HG03571 (cell line): Measurements from ENCODE around the gene WFDC13.
"Not testable (repeated sequence)": the region's sequence is repeated elsewhere in the genome, so short reads cannot be mapped to it uniquely, and the experiment has no call there.

Source experiments
- ATAC-seq: cut with Tn5 transposase; IDR thresholded peaks from one replicate; pipeline ENCODE4 v1.9.1; 2021; ENCODE audit not compliant: unreplicated experiment

The WFDC13 gene

DNA sequence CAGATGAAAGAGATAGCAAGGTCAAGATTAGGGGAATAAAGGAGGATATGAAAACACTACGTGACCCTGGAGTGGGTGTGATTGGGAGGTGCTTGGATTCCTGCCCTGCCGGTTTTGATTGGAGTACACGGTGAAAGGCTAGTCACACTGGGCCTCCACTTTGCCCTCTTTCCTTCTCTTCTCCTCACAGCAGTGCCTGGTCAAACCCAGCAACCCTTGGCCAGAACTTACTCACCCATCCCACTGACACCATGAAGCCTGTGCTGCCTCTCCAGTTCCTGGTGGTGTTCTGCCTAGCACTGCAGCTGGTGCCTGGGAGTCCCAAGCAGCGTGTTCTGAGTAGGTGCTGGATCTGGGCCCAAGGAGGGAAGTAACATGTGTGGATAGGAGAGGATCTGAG lies at the start of gene WFDC13:
Gene WFDC13 (plus strand): TSS at position 166 of the 400 bp plus-strand sequence. CDS start 86 bp downstream, at position 252.
- no peak for ATAC-seq

- ATAC-seq = not testable (repeated sequence)
These were observed 44.8 kb upstream of the WFDC13 start for GRCh38 chr20:45657038-45657437.

- ATAC-seq = no peak
These were observed 31.7 kb upstream of the WFDC13 start, which contains the start of gene WFDC11 for GRCh38 chr20:45670139-45670538. Gene WFDC11 (minus strand): TSS chr20:45670239. CDS start chr20:45650600, 19,639 bp downstream.

GRCh38 chr20:45672765-45673164 lies 29.1 kb upstream of the WFDC13 start:
- ATAC-seq = no peak

DNA sequence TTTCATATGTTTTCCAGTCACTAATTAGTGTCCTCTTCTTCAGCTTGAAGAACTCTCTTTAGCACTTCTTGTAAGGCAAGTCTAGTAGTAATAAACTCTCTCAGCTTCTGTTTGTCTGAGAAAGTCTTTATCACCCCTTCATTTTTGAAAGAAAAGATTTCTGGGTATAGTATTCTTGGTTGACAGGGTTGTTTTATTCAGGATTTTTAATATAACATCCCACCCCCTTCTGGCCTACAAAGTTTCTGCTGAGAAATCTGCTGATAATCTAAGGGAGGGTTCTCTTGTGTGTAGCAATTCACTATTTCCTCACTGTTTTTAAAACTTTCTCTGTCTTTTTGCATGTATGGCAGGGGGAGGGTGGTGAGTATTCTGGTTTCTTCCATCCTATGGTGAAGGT lies 22.2 kb upstream of the WFDC13 start:
- no peak for ATAC-seq

DNA sequence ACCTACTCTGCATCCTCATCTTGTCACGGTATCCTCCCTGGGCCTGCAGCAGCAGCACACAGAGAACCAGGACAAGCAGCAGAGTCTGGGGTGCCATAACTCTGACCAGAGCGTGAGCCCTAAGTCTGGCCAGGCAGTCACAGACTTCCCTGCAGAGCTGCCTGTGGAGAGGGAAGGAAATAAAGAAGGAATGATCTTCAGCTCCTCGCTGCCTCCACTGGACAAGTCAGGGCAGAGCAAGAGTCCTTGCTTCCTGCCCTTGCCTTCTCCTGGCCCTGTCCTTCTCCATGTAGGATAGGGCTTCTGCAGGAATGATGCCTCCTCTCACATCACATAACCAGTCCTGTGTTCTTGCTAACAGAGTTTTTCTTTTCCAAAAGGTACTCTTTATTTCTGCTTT lies 15.9 kb upstream of the WFDC13 start:
- no peak for ATAC-seq

- ATAC-seq = not testable (repeated sequence)
These were observed 8.5 kb upstream of the WFDC13 start for GRCh38 chr20:45693346-45693745.

- no peak for ATAC-seq
These were observed 6.3 kb upstream of the WFDC13 start for GRCh38 chr20:45695496-45695895.

DNA sequence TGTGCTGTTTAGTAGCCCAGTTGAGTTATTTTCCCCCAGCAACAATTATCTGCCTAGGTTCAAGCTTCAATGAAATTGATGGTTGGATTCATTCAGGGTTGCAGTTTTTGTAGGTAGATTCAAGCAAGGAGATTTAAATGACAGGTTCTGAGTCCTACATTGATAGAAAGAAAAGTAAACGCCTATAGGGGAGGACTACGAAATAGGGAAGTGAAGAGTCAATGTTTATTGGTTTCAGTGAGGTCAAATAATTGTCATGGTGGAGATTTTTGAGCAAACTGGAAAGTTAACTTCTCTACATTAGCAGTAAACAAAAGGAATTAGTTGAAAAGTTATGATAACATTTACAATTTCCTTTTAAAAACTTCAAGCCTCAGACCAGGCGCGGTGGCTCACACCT lies 734 bp upstream of the WFDC13 start:
- ATAC-seq = no peak

DNA sequence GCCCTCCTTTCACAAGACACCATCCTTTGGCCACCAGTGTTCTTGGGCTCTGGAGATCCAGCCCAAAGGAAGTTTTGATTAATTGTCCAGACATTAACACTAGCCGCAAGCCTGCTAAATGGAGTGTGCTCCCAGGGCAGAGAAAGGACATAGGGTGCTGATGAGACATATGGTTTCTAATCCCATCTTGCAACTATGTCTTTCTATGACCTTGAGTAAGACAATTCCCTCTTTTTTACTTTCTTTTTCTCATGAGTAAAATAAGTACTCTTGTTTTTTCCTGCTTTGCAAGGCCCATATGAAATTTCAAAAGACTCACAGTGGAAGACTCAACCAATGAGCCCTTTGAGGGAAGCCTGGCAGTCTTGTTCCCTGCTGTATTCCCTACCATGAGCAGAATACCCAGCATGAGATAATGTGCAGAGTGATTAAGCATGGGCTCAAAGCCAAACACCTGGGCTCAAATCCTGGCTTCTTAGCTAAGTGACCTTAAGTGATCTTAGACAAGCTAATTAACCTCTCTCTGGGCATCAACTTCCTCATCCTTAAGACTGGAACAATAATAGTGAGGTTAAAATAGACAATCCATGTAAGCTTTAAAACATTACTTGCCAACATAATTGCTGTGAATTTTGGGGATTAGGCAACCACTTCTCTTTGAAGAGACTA lies 3.3 kb downstream of the WFDC13 start, which contains the start of gene WFDC10B:
Gene WFDC10B (minus strand): TSS at position 51 of the 669 bp plus-strand sequence. CDS start 19,027 bp downstream, outside the sequence.
- ATAC-seq = no peak

- not testable (repeated sequence) for ATAC-seq
These were observed 14.4 kb downstream of the WFDC13 start for GRCh38 chr20:45716141-45716688.

DNA sequence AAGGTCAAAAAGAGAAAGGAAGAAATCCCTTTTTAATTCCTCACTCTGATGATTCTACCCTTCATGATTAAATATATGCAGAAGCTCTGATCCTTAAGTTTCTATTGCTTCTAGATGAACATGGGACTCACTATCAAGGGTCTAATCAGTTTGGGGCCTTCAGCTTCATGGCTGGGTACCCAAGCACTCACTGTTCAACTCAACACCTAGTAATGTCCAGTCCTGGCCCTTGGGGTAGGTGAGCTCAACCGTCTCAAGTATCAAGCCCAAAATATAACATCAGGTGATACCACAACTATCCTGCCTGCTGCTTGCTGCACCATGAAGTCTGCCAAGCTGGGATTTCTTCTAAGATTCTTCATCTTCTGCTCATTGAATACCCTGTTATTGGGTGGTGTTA lies 20.2 kb downstream of the WFDC13 start, which contains the start of gene SPINT4:
Gene SPINT4 (plus strand): TSS at position 301 of the 400 bp plus-strand sequence. CDS start 21 bp downstream, at position 322.
- ATAC-seq = no peak

DNA sequence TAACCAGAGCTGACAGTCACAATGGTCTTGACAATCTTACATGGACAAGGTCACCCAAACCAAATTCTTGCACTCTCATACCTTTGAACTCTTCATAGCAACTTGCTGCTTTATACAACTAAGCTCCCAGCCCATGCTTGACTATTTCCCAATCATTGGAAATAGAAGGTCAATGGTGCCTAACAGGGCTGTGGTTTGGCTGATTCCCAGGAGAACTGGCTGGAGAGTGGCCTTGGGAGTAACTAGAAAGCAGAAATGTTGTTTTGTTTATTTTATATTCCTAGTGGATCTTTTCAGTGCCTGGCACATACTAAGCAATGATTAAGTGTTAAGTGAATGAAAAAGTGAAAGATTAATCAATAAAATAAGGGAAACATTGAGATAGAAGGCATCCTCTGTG lies 23.3 kb downstream of the WFDC13 start:
- no peak for ATAC-seq

GRCh38 chr20:45727044-45727443 lies 25.2 kb downstream of the WFDC13 start:
- no peak for ATAC-seq

GRCh38 chr20:45732199-45732598 lies 30.4 kb downstream of the WFDC13 start:
- no peak for ATAC-seq

GRCh38 chr20:45735552-45735951 lies 33.7 kb downstream of the WFDC13 start:
- no peak for ATAC-seq

DNA sequence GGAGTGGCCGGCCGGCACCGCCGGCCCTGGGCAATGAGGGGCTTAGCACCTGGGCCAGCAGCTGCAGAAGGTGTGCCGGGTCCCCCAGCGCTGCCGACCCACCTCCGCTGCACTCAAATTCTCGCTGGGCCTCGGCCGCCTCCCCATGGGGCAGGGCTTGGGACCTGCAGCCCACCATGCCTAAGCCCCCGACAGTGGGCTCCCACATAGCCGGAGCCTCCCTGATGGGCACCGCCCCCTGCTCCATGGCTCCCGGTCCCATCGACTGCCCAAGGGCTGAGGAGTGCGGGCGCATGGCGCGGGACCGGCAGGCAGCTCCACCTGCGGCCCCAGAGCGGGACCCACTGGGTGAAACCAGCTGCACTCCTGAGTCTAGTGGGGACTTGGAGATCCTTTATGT lies 34.1 kb downstream of the WFDC13 start:
- no peak for ATAC-seq

DNA sequence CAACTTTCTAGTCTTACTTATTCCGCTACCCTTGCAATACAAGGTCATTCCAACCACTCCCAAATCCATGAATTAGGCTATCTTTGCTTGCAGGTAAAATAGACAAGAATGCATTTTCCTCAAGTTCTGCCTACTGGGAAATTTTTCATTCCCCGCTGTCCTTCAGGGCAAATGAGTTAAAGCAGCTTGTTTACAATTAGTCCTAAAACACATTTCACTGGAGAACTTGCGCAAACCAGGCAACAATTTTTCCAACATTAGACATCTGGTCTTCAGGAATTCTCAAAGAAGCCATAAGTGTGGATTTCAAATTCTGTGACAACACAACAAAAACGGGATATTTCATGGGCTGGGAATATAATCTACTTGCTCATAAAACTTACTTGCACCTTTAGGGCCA lies 40.8 kb downstream of the WFDC13 start:
- ATAC-seq = no peak

- no peak for ATAC-seq
These were observed 43.2 kb downstream of the WFDC13 start for GRCh38 chr20:45745015-45745414.

GRCh38 chr20:45751721-45752120 lies 49.9 kb downstream of the WFDC13 start:
- no peak for ATAC-seq

- no peak for ATAC-seq
These were observed 50.9 kb downstream of the WFDC13 start for GRCh38 chr20:45752746-45753145.

DNA sequence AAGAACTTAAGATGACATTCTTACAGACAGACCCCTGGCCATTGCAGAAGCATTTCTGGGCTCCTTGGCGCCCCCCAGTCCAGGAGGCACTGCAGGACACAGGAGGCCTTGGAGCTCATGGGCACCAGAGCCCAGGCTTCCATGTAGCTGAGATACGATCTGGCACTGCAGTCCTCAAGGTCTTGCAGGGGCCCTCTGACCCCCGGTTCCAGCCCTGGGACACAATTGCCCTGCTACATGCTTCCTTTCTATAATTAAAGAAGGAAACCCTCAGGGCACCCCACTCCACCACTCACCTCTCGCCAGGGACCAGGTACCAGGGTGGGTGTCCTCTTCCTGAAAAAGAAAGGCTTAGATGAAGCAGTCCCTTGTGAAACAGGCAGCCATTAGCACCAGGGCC lies 56.3 kb downstream of the WFDC13 start:
- no peak for ATAC-seq
